A375 (cell line): ENCODE measurements around the gene TSPEAR. TPM values are rescaled to one million over a fixed set of nuclear protein-coding genes. Genes with fewer than 3 reads are reported as not detected.

Experiments
- small RNA-seq: library from RNA; depleted of rRNA; stranded (forward); fragments of <200 nt; gene quantifications from one replicate; pipeline ENCODE3, GENCODE V24; 2014
- total RNA-seq: library from RNA; depleted of rRNA; stranded (reverse); fragments of >200 nt; shearing (Covaris generic); gene quantifications from 2 replicates; pipeline ENCODE4 v1.2.3, GENCODE V29; 2014; rRNA removed

The TSPEAR gene
- total RNA-seq, 1 experiment from 2014 or later, result not detected

GRCh38 chr21:44573630-44574456 is 137.5 kb downstream of the TSPEAR start, which contains the start of gene KRTAP10-4:
TSS of gene KRTAP10-4 (plus strand) at chr21:44573729. CDS start at chr21:44573759, 30 bp downstream.

DNA sequence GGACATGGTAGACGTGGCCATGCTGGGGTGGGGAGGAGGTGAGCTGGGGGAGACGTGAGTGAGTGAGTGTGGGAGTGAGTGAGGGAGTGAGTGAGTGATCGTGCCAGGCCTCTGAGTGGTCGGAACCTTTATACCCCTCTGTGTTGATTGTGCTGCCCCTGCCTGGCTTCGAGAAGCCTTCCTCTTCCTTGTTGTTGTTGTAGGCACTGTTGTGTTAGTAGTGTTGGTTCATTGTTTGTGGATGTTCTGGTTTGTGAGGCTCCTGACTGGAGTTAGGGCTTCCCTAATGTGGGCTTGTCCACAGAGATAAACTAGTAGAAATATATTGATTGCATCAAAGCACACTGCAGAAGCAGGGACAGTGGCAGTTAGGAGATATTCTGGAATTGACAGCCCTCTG is 152.7 kb downstream of the TSPEAR start, which contains the start of gene KRTAP10-3:
KRTAP10-3 (minus strand) TSS at position 101 of the 400 bp plus-strand sequence; CDS start at position 21, 80 bp downstream.

DNA sequence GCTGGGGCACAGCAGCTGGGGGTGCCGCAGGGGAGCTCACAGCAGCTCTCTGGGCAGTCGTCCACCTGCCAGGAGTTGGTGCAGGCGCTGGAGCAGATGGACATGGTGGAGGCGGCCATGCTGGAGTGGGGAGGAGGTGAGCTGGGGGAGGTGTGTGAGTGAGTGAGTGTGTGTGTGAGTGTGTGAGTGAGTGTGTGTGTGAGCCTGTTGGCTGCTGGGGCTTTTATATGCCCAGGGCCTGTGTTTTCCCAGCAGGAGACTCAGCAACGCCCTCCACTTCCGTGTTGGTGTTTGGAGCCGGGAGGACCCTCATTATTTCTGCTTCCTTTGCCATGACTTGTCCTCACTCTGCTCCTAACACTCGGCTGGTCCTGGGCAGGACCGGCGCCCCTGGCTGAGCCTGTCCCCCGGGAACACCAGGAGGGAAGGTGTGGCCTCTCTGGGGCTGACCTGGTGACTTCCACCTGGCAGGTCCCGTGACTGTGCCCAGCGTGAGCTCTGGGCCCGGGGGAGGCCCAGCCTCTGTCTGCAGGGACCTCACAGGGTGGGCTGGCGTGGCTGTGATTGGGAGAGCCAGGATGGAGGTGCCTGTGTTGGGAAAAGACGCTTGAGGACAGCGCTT is 159.9 kb downstream of the TSPEAR start, which contains the start of gene KRTAP10-2:
KRTAP10-2 (minus strand) TSS at position 166 of the 622 bp plus-strand sequence; CDS start at position 119, 47 bp downstream.

DNA sequence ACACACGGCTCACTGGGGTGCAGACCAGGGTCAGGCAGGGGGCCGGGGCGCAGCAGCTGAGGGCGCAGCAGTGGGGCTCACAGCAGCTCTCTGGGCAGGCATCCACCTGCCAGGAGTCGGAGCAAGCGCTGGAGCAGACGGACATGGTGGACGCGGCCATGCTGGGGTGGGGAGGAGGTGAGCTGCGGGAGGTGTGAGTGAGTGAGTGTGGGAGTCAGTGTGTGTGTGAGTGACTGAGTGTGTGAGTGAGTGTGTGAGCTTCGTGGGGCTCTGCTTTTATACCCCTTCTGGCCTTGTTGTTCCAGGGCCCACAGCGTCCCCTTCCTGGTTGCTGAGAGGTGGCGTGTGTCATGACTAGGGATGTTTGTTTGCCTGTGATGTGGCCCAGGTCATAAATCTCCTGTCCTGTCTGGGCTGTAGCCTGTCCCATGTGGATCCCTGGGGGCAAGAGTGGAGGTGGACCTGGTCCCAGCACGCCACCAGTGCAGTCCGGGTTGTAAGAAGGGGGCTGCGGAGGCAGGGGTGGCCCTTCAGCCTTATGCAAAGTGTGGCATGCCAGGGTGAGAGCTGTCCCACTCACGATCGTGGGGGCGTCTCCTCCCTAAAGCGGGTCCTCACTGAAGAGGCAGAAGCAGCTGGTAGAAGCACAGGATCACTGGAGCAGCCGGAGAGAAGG is 171.2 kb downstream of the TSPEAR start, which contains the start of gene KRTAP10-1:
KRTAP10-1 (minus strand) TSS at position 205 of the 676 bp plus-strand sequence; CDS start at position 160, 45 bp downstream.

DNA sequence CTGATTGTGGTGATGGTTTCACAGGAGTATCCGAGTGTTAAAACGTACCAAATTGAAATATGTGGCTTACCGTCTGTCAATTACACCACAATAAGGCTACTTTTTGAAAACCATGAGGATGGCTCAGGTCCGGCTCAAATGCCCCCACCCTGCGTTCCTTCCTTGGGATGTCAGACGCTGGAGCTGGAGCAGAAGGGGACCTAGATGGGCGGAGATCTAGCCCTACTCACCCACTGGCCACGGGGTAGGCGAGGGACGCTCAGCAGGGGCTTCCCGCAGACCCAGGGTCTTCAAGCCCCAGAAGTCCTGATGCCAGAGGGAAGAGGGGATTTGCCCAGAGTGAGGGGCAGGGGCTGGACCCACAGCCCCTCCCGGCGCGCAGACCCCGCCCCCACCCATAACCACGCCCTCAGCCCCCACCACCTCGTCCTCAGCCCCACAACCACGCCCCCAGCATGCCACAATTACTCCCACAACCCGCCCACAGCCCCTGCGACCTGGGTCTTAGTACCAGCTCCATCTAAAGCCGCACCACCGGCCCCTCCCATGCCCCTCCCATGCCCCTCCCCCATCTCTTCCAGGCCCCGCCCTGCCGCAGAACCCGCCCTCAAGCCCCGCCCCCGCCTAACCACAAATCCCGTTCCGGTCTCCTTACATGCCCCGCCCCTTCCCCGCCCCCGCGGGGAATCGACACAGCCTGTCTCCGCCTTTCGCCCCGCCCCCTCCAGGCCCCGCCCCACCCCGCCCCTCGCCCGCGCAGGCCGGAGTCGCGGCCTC is 256.4 kb downstream of the TSPEAR start, which contains the start of gene LRRC3:
LRRC3 (plus strand) TSS at position 764 of the 777 bp plus-strand sequence. CDS start 1,135 bp downstream, outside the sequence.

Small RNA genes within 50 kb of the gene (small RNA-seq; reads per million reads assigned to genes)
- not detected for gene KRTAP12-6P

Other genes starting within 250 kb of the TSPEAR start
- not detected in 2 replicates for gene KRTAP10-1, start 171.4 kb downstream of the TSPEAR start, total RNA-seq
- gene KRTAP10-2, start 160.1 kb downstream of the TSPEAR start, total RNA-seq, result not detected in 2 replicates
- gene KRTAP10-3, start 152.8 kb downstream of the TSPEAR start, total RNA-seq, result not detected in 2 replicates
- not detected in 2 replicates for gene KRTAP10-4, start 137.8 kb downstream of the TSPEAR start, total RNA-seq
- gene KRTAP10-5, start 131.0 kb downstream of the TSPEAR start, total RNA-seq, result not detected in 2 replicates
- gene KRTAP10-6, start 119.1 kb downstream of the TSPEAR start, total RNA-seq, result not detected in 2 replicates
- not detected in 2 replicates for gene KRTAP10-7, start 111.0 kb downstream of the TSPEAR start, total RNA-seq
- gene KRTAP10-8, start 99.5 kb downstream of the TSPEAR start, total RNA-seq, result not detected in 2 replicates
- gene KRTAP10-9, start 84.5 kb downstream of the TSPEAR start, total RNA-seq, result not detected in 2 replicates
- not detected in 2 replicates for gene KRTAP10-10, start 74.2 kb downstream of the TSPEAR start, total RNA-seq
- gene KRTAP10-11, start 65.2 kb downstream of the TSPEAR start, total RNA-seq, result not detected in 2 replicates
- not detected in 2 replicates for gene KRTAP12-4, start 56.9 kb downstream of the TSPEAR start, total RNA-seq
- not detected in 2 replicates for gene KRTAP12-3, start 53.6 kb downstream of the TSPEAR start, total RNA-seq
- not detected in 2 replicates for gene KRTAP12-2, start 44.6 kb downstream of the TSPEAR start, total RNA-seq
- not detected in 2 replicates for gene KRTAP12-1, start 29.4 kb downstream of the TSPEAR start, total RNA-seq
- not detected in 2 replicates for gene KRTAP10-12, start 14.4 kb downstream of the TSPEAR start, total RNA-seq
- 97.2 and 114 TPM in 2 replicates for gene UBE2G2, start 90.2 kb upstream of the TSPEAR start, total RNA-seq
- gene SUMO3, start 106.5 kb upstream of the TSPEAR start, total RNA-seq, result 52.6 and 57.9 TPM in 2 replicates
- 94.1 and 99.0 TPM in 2 replicates for gene PTTG1IP, start 162.1 kb upstream of the TSPEAR start, total RNA-seq
- 1.7 and 1.8 TPM in 2 replicates for gene ITGB2, start 209.3 kb upstream of the TSPEAR start, total RNA-seq
- gene SLX9, start 228.5 kb upstream of the TSPEAR start, total RNA-seq, result 40.7 and 46.2 TPM in 2 replicates